Measurements from ENCODE around the gene STK10.

STK10 gene

DNA sequence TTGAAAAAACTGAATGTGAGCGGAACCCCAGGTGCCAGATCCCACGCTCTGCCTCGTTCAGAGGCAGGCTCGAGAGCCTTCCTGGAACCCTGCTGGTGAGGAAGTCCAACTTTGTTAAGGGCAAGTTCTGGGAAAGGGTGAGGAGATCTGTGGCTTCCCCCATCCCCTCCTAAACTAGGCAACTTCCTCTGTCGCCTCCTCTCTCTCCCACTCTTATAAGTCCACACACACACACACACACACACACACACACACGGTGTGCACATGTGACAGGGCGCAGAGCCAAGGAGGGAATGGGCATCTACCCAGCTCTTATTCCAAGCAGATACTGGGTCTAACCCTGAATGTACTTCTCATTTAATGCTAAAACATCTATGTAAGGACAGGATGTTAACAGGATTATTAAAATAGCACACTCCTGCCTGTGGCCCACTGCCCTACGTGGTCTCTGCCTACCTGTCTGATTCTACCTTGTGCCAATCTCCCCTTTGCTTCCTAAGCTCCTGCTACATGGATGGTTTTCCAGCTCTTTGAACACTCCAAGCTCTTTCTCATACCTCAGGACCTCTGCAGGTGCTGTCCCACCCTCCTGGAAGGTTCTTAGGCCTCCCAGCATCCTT is 109.2 kb downstream of the STK10 start:
- TF ChIP-seq CTCF (IDR thresholded peaks at IDR 0.05) = no peak
- no peak for DNase-seq (ENCODE audit: low spot score)
- Histone ChIP-seq H3K4me3 (no peak overlapping the region), H3K27ac (no peak overlapping the region)

DNA sequence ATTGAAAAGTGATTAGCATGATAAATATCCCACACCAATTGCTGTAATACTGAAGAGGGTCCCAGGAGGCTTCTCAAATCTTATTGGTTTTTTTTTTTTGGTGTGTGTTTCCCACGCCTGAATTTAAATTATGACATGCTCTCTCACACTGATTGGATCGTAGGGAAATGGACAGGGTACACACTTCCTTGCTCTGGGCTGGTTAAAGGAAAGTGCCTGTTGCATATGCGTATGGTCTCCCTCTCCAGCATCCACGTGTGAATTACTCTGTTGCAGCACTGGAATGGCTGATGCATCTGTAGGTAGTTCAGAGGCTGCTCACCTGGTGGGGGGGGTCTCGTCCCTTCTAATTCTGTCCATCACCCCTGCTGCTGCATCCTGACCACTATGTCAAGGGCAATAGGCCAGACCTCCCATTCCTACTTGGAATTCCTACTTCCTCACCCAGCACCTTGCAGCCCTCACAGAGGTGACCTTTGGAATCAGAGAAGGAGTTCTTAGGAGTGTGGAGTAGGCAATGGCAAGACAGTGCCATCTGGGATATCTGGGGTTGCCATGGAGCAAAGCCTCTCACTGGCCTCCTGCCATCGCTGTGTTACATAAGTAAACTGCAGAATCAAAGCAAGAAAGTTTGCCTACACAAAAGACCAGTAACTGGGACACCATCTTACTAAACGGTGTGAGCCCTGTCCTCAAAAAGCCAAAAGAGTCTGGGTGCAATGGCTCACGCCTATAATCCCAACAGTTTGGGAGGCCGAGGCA is 110.2 kb downstream of the STK10 start:
- TF ChIP-seq CTCF (IDR thresholded peaks at IDR 0.05) = no peak
- no peak for DNase-seq (ENCODE audit: low spot score)
- H3K27ac ChIP-seq = no peak overlapping the region
- H3K4me3 ChIP-seq = no peak overlapping the region

DNA sequence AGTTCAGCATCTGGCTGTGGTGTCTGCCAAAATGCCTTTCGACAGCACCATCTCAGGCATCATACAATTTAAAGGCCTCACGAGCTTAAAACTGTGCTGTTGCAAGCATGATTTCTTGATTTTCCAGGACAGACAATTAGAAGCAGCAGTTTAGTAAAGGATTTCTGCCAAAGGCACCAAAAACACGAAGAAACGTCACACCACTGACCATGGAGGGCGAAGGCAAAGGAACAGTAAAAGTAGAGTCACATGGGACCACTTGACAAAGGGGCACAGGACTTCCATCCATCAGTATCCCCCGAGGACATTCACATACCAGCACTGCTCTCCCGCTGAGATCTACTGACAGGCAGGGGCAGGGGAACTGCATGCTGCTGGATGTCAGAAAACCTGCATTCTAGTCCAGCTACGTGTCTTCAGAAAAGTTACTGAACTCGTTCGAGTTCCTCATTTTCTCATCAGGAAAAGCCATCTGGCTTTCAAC is 111.2 kb downstream of the STK10 start:
- no peak for TF ChIP-seq CTCF (IDR thresholded peaks at IDR 0.05)
- no peak for DNase-seq (ENCODE audit: low spot score)
- no peak overlapping the region for H3K27ac ChIP-seq
- H3K4me3 ChIP-seq = no peak overlapping the region

GRCh38 chr5:172075656-172076055 is 112.4 kb downstream of the STK10 start:
- no peak for DNase-seq (ENCODE audit: low spot score)
- no peak overlapping the region for H3K4me3 ChIP-seq
- TF ChIP-seq CTCF (IDR thresholded peaks at IDR 0.05) = no peak
- H3K27ac ChIP-seq = no peak overlapping the region

DNA sequence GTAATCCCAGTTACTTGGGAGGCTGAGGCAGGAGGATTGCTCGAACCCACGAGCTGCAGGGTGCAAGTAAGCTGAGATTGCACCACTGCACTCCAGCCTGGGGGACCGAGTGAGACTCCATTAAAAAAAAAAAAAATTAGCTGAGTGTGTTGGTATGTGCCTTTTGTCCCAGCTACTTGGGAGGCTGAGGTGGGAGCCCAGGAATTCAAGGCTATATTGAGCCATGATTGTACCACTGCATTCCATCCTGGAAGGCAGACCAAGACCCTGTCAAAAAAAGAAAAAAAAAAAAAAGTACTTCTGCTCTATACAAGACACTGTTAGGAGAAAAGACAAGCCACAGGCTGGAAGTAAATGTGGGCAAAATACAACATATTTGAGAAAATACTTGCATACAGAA is 113.1 kb downstream of the STK10 start:
- TF ChIP-seq CTCF (IDR thresholded peaks at IDR 0.05) = no peak
- Histone ChIP-seq H3K4me3 (no peak overlapping the region), H3K27ac (no peak overlapping the region)
- DNase-seq (ENCODE audit: low spot score) = no peak

- TF ChIP-seq CTCF (IDR thresholded peaks at IDR 0.05) = no peak
- Histone ChIP-seq H3K4me3 (no peak overlapping the region), H3K27ac (no peak overlapping the region)
- no peak for DNase-seq (ENCODE audit: low spot score)
Observed at GRCh38 chr5:172071309-172071875, 116.6 kb downstream of the STK10 start.
